Activated CD4-positive, alpha-beta T cell treated with anti-CD3 and anti-CD28 coated beads, Interleukin-10, Interleukin-2, amounts not matched to agents 100 ng/mL and 50 ng/mL, durations not matched to agents 16 hours and 8 hours (primary cell): ENCODE measurements around the gene GIMAP4.
"Not testable (repeated sequence)": the region's sequence is repeated elsewhere in the genome, so short reads cannot be mapped to it uniquely, and the experiment has no call there.

ENCODE experiments used
- DNase-seq: peaks from one replicate; pipeline ENCODE4 v3.0.0-alpha.2; 2020

GIMAP4 gene

DNA sequence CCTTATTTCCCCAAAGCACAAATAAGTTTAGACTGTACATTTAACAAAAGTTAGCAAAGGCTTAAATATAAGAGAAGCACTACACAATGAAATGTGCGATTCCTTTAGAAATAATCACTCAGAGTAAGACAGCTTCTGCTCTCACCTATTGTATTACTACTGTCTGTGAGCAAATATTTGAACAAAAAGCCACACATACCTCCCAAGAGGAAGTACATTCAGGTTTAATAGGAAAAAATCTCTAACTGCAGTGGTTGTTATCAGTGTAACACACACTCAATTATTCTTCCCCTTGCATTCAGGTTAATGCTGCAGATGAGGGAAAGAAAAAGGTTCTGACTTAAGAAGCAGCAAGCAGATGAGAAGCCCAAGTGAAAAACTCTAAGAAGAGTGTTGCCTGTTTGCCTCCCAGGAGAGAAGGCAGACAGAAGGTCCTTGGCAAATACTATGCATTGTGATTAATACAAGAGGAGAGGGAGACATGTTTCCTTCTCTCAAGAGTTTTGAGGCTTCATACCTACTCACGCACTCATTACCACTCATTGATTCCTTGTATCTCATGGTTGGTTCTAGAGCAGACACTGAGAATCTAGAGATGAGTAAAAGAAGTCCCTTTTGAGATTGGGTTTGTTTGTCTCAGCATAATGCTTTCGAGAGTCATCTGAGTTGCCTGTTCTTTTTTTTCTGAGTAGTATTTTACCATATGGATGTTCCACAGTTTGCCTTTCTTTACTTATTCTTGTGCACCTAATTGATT is 13.6 kb downstream of the GIMAP4 start:
- DNase-seq, result peak; percentile 27

DNA sequence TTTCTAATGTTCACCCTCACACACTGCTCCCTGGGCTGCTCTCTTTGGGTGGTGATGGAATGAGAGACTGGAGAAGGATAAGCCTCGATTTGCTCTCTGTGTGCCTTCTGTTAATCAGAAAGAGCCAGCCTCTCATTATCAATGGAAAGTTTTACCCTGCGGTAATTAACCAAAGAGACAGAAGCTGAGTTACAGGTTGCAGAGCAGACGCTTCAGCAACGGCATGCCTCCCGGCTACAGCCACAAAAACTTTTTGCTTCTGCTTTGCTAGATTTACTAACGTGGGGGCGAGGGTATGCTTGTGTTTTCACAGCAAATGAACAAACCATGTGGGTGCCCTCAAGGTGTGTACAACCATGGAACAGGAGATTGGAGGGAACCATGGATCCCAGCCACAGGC is 18.0 kb downstream of the GIMAP4 start:
- DNase-seq, result no peak

DNA sequence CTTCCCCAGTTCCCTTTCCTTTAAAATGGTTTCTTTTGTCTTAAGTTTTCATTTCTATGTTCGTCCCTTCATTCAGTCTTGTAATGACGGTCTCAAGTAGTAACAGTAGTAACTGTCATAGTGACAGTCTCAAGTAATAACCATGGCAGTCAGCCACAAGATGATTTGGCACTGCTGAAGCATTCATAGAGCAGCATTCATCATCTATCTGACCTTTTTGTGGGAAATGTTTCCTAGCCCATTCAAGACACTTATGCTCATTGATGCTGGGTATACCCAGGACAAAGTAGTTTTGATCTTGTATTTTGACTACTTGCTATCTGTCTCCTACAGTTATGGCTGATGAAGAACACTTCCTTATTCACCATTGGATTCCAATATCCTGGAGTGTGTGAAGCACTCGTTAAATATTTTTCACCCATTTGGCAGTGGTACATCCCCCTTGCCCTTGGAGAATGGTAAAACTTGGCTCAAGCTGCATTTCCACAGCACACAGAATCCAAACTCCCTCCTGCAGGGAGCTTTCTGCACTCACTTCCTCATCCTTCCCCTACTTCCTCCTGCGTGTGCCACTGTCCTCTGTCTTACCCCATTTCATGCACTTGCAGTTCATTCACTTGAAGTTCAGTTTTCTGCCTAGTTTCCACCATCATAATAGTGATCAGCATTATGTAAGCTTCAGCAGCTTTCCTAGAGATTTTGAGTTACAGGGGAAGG is 19.0 kb downstream of the GIMAP4 start:
- DNase-seq, result no peak

DNA sequence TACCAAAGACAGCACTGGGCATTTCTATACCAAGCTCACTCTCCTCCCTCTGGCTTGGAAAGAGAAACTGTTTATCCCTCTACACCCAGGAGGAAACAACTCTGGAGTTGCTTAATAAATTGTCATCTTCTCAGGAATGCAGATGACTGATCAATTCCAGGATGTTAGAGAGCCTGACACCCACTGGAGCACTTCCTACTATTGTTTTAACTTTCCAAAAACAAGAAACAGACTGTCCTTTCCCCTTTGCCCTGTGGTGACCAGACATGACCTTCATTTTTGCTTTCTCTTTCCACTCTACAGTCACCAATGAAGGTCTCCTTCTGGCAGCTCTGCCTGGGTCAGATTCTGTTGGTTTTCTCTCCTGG is 19.6 kb downstream of the GIMAP4 start:
- no peak for DNase-seq

DNA sequence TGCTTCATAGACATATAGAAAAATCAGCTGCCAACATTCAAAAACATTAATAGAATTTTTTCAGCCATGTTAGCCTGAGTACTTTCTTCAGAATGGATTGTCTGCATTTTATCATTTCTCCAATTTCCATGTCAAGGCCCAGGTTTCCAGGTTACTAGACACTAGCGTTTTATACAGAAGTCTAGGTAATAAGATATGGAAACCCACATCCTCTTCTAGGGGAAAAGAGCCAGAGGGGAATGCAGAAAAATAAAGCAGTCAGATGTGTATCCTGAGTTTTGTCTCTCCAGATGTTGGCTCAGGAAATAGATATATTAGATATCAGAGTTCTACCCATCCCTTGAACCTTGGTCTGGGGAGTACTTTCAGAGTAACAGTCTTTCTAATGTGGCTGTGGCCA is 20.4 kb downstream of the GIMAP4 start:
- no peak for DNase-seq

DNA sequence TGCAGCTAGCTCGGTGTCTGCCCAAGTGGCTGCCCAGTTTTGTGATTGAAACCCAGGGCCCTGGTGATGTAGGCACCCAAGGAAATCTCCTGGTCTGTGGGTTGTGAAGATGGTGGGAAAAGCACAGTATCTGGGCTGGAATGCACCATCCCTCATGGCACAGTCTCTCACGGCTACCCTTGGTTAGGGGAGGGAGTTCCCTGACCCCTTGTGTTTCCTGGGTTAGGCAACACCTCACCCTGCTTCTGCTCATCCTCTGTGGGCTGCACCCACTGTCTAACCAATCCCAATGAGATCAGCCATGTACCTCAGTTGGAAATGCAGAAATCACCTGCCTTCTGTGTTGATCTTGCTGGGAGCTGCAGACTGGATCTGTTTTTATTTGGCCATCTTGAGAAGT is 27.6 kb downstream of the GIMAP4 start:
- DNase-seq, result no peak

DNA sequence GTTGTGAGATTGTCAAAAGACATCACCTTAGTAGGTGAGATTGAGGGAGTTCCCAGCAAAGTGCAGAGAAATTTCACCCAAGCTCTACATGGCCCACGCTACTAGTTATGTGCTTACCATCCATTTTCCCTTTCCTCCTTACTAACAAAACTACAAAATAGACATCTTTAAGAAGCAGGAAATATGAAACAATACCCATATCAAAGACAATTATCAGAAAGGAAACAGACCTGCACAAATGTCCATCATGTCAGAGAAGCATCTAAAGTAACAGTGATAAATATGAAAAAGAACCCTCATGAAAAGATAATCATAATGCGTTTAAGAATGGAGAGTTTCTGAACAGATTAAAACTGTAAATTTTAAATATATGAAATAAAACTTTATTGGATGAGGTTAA is 28.2 kb downstream of the GIMAP4 start:
- DNase-seq, result no peak

DNA sequence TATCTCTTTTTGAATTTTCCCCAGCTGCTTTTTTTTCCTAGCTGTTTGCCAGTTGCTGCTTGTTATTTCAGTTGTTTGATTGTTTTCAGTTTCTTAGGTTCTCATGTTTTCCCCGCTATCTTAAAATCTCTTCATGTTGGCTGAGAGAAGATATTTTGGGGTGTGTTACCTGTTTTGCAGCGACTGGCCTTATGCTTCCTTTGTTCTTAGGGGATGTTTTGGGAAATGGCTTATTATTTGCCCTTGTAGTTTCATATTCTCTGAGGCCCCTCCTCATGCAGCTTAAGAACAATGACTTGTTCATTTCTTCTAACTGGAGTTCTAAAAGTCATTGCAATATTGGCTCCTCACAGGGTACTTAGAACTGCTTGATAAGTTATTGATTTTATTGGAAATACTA is 36.4 kb downstream of the GIMAP4 start:
- not testable (repeated sequence) for DNase-seq

DNA sequence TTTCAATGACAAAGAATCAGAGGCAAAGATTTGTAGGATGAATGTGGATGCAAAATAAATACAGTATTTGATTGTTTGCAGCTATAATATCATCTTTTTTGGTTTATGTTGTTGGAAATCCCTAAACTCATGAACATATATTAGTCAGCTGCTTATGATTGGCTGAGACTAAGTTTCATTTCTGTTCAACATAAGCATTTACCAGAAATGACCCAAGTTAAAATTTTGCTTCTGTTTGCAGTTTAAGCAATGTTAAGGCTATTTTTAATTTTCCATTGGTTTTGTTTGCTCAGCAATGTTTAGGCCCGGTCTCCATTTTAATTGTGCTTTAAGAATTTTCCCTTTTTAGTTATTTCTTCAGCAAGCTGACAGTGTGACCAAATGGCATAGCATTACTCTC is 43.0 kb downstream of the GIMAP4 start:
- DNase-seq, result peak; percentile 34

DNA sequence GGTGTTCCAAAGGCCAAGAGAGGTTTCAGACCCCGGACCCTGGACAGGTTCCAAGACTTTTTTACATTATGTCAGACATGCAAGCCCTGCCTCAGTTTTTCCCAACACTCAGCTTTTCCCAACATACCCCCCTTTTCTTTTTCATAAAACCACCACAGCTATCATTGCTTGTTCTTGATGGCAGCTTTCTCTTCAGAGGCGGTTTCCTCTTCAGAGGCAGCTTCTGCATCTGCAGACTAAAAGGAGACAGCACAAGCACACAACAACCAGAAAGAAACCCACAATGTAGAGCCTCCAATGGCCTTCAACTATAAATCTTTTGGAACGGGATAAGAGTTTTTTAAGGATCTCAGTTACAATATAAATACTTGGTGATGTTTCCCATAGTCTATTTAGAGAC is 45.7 kb downstream of the GIMAP4 start:
- DNase-seq, result no peak

DNA sequence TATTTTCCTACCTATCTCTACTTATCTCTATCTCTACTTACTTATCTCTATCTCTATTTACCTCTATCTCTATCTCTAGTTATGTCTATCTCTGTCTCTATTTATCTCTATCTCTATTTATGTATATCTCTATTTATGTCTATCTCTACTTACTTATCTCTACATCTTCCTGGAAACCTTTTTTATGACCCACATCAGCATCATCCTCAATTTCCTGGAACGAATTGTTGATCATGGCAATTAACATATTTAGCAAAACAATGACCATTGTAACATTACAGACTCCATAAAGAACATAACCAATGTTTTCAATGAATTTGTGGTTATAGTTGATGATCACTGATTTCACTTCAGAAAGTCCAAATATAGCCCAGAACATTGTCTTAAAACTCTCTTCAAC is 46.7 kb downstream of the GIMAP4 start:
- DNase-seq, result no peak

DNA sequence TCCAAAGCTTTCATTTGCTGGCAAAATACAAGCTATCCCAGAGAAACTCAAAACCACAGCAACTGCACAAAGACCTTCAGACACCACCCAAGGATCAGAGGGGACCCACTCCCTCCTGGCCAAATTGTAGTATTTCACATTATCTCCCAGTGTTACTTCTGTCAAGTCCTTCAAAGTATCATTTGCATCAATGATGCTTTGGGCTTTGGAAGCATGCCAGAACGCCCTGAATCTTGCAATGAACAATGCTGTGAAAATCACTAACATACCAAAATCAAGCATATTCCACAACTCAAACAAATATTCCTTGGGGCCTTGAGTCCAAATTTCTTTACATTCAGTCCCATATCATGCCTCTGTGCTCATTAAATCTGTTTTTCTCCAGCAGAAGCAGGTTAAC is 47.2 kb downstream of the GIMAP4 start:
- DNase-seq, result not testable (repeated sequence)

DNA sequence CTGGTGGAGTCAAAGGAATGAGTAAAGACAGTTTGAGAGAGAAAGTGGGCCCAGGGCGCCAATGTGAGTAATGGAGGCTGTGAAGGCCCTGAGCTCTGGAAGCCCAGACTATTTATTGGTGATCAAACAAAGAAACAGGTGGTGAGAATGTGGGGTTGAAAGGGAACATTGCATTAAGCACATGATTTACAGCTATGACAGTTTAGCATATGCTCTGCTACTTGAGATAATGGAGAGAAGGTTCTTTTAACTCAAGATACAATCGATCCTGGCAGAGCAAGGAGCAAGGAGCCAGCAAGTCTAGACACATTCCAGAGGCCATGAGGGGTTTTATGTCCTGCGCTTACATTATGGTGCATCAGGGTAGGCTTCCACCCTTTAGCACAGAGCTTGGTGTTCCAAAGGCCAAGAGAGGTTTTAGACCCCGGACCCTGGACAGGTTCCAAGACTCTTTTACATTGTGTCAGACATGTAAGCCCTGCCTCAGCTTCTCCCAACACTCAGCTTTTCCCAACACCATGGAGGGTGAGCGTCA is 48.1 kb downstream of the GIMAP4 start:
- not testable (repeated sequence) for DNase-seq

DNA sequence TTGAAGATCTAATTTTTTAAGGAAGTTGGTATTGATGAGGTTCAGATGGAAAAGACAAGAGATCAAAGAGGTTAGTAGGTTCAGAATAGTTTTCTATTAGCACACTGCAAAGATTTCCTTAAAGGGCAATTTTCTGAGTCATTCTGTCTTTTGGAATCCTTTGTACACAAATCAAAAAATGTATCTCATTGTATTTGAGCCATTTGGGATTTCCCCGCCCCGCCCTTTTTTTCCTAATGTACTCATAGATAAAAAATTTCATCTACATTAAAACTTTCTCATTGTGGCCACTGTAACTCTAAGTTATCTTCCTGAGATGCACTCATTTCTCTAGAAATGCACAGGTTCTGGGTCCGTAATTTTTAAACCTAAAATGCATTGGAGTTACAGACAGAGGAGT is 52.9 kb downstream of the GIMAP4 start:
- no peak for DNase-seq

DNA sequence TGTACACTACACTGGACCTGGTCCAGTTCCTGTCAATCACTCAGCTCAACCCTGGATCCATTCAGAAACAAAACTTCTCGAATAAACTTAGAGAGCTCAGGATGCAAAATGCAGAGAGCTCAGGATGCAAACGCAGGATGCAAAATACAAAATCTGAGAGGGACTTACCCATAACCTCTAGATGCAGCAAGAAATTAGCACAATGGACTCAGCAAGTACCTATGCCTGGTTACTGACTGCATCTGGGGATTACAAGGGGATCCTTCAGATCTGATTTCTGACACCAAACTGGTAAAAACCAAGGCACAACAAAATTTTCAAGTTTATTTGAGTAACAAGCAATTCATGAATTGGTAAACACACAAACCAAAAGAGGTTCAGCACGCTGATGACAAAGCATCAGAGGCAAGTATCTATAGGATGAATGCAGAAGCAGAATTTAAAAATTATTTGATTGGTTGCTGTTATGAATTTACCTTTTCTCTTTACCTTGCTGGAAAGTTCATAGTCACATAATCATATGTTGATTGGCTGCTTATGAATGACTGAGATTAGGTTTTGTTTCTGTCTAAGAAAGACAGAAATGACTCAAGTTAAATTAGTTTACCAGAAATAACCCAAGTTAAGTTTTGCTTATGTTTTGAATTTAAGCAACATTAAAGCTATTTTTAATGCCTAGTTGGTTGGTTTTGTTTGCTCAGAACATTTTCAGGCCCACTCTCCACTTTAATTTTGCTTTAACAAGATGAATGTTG is 53.6 kb downstream of the GIMAP4 start:
- DNase-seq, result peak; percentile 41

DNA sequence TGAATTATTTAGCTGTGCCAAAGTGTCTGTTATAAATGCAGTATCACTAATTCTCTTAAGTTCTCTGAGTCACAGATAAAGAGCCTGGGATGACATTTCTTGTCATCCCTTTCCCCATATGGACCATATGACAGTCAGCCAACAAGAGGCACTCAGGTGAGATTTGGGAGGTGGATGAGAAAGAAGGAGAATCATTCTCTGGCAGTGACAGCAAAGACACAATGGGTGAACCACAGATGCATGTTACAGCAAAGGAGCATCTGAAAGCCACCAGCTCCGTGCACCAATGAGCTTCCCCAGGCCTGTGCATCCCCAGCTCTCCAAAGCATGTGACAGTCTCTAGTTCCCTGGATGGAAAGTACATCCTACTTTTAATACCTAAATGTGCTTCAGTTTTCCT is 54.2 kb downstream of the GIMAP4 start:
- DNase-seq, result peak; percentile 51
